Liver (tissue), 9 donors: ENCODE results near the gene CCNDBP1. TPM values are rescaled to one million over a fixed set of nuclear protein-coding genes. Genes with fewer than 3 reads are reported as not detected.
A peak's percentile ranks its signal among the peaks of the same experiment; 100 is the strongest.

Experiments
- DNase-seq: peaks from one replicate; pipeline ENCODE4 v3.0.0-alpha.2; 2017; ENCODE audit warnings: low spot score
- H3K27ac ChIP-seq, 2 donors: one replicate each; pipeline ENCODE4 v1.7.0; 2013; ENCODE audit warnings: inconsistent platforms in 2 of 2, low read length in 2 of 2, control low read depth in 1 of 2, low read depth in 1 of 2, mild to moderate bottlenecking in 1 of 2
- H3K27me3 ChIP-seq, 4 donors: one replicate each; pipeline versions ENCODE4 v1.6.1 to v1.7.0; 2013; ENCODE audit warnings: low read length in 3 of 4, inconsistent platforms in 1 of 4, mild to moderate bottlenecking in 1 of 4, moderate library complexity in 1 of 4; ENCODE audit not compliant: control insufficient read depth in 4 of 4, insufficient read depth in 4 of 4
- H3K36me3 ChIP-seq, 4 donors: one replicate each; pipeline versions ENCODE4 v1.6.1 to v1.7.0; 2013; ENCODE audit warnings: low read length in 3 of 4, mild to moderate bottlenecking in 3 of 4, low read depth in 1 of 4, moderate library complexity in 1 of 4; ENCODE audit not compliant: control insufficient read depth in 4 of 4, insufficient read depth in 3 of 4
- H3K4me1 ChIP-seq, 4 donors: one replicate each; pipeline versions ENCODE4 v1.6.1 to v1.7.0; 2013; ENCODE audit warnings: low read length in 3 of 4, mild to moderate bottlenecking in 3 of 4, moderate library complexity in 1 of 4; ENCODE audit not compliant: control insufficient read depth in 4 of 4, insufficient read depth in 4 of 4
- H3K4me3 ChIP-seq, 3 donors: one replicate each; pipeline versions ENCODE4 v1.6.1 to v1.7.0; 2013; ENCODE audit warnings: low read length in 3 of 3, control low read depth in 1 of 3, low read depth in 1 of 3, mild to moderate bottlenecking in 1 of 3
- H3K9ac ChIP-seq, 2 donors: one replicate each; pipeline ENCODE4 v1.7.0; 2013; ENCODE audit warnings: low read length in 2 of 2, mild to moderate bottlenecking in 2 of 2, moderate library complexity in 2 of 2, control low read depth in 1 of 2, low read depth in 1 of 2
- H3K9me3 ChIP-seq, 4 donors: one replicate each; pipeline versions ENCODE4 v1.6.1 to v1.7.0; 2013; ENCODE audit warnings: low read length in 3 of 4; ENCODE audit not compliant: control insufficient read depth in 4 of 4
- EGR1 ChIP-seq, 2 donors: IDR thresholded peaks; 2 replicates each; pipeline ENCODE4 v1.6.1; 2016 to 2018; ENCODE audit warnings: antibody characterized with exemption in 2 of 2, low read depth in 2 of 2
- FOXA1 ChIP-seq: IDR thresholded peaks from 2 replicates; pipeline ENCODE4 v1.6.1; 2016; ENCODE audit warnings: antibody characterized with exemption
- FOXA2 ChIP-seq: IDR thresholded peaks from 2 replicates; pipeline ENCODE4 v1.6.1; 2016; ENCODE audit warnings: antibody characterized with exemption
- HNF4A ChIP-seq, 2 donors: conservative IDR thresholded peaks; 2 replicates each; pipeline ENCODE4 v1.6.1; 2016; ENCODE audit warnings: antibody characterized with exemption in 2 of 2, mild to moderate bottlenecking in 2 of 2
- JUND ChIP-seq, 2 donors: IDR thresholded peaks; 2 replicates each; pipeline ENCODE4 v1.6.1; 2016; ENCODE audit warnings: antibody characterized with exemption in 2 of 2
- NR2F2 ChIP-seq: IDR thresholded peaks from 2 replicates; pipeline ENCODE4 v1.6.1; 2016; ENCODE audit warnings: antibody characterized with exemption
- RAD21 ChIP-seq, 2 donors: IDR thresholded peaks; 2 replicates each; pipeline ENCODE4 v1.6.1; 2016; ENCODE audit warnings: antibody characterized with exemption in 2 of 2, mild to moderate bottlenecking in 2 of 2
- RXRA ChIP-seq, 2 donors: IDR thresholded peaks; 2 replicates each; pipeline ENCODE4 v1.6.1; 2017 to 2018; ENCODE audit warnings: antibody characterized with exemption in 2 of 2, mild to moderate bottlenecking in 1 of 2
- SP1 ChIP-seq: IDR thresholded peaks from 2 replicates; pipeline ENCODE4 v1.6.1; 2018; ENCODE audit warnings: antibody characterized with exemption, mild to moderate bottlenecking
- TAF1 ChIP-seq: conservative IDR thresholded peaks from 2 replicates; pipeline ENCODE4 v1.6.1; 2016; ENCODE audit warnings: antibody characterized with exemption, mild to moderate bottlenecking
- YY1 ChIP-seq: IDR thresholded peaks from 2 replicates; pipeline ENCODE4 v1.6.1; 2016; ENCODE audit warnings: antibody characterized with exemption, mild to moderate bottlenecking
- WGBS: extraction: QIAGEN DNeasy Blood & Tissue Kit; methylation state at CpG from one replicate; pipeline ENCODE4 v1.1.7; 2013; 5-methylcytosine and 5-hydroxymethylcytosine counted together
- polyA plus RNA-seq, 2 donors: library from polyadenylated mRNA; stranded (reverse) in 1 of 2; unstranded in 1 of 2; fragments of 200-250 nt in 1 of 2; fragments of >200 nt in 1 of 2; fragmentation: Nextera tagmentation in 1 of 2; extraction: Ambion mirVana in 1 of 2; gene quantifications; one replicate each; pipeline versions ENCODE4 v1.2.1 to v1.2.3, GENCODE V29; 2013 to 2015
- total RNA-seq, 2 donors: library from RNA; depleted of rRNA; stranded (reverse); fragments of >200 nt; gene quantifications; one replicate each; pipeline ENCODE4 v1.2.3, GENCODE V29; 2014
- TF ChIP-seq, protein P1 (sequence below): IDR thresholded peaks from 2 replicates; pipeline ENCODE4 v1.6.1; 2016; ENCODE audit warnings: antibody characterized with exemption
- TF ChIP-seq, protein P2 (sequence below): IDR thresholded peaks from 2 replicates; pipeline ENCODE4 v1.6.1; 2016; ENCODE audit warnings: antibody characterized with exemption, mild to moderate bottlenecking
- TF ChIP-seq, protein P3 (sequence below): IDR thresholded peaks from 2 replicates; pipeline ENCODE4 v1.6.1; 2016; ENCODE audit warnings: antibody characterized with exemption
- TF ChIP-seq, protein P4 (sequence below): IDR thresholded peaks from 2 replicates; pipeline ENCODE4 v1.6.1; 2016; ENCODE audit warnings: antibody characterized with exemption
- TF ChIP-seq, protein P5 (sequence below): fragments of 150-350 bp; IDR thresholded peaks from 2 replicates; pipeline ENCODE4 v1.5.1; 2017; ENCODE audit warnings: improper control_type of control experiment, low read depth, low read length; ENCODE audit not compliant: missing input control
- donor health status: healthy.
- donor health status: healthy.
- donor health status: healthy.
- donor health status: healthy.
- donor health status: healthy.

The CCNDBP1 gene
- total and polyA plus RNA-seq, 4 donors: 21.4 to 160 (median 26.4) TPM

DNA sequence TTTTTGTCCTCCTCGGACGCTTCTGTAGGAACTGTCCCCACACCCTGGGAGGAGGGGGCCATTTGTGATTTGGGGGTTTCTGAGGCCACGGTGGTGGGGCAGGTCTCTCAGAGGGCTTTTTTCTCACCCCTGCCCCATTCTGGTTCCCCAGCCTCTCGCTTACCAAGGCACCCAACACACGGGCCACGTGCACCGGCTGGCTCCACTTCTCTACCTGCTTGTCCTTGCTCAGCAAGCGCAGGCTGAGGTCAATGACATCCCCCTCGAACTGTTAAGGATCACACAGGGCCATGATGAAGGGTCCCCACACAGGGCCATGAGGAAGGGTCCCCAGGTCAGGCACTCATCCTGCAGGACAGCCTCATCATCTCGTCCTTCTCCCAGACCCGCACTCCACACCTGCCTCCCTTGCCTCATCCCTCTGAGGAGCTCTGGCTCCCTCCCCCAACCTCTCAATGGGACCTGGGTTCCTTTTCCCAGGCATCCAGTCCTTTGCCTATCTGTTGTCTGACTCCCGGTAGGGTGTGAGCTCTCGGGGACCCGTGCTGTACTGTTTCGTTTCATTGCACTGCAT, 25.1 kb downstream of the CCNDBP1 start:
- Histone ChIP-seq H3K27ac (no peak overlapping the region), H3K4me1 (no peaks in the 10 kb centered on the region), H3K9me3 (no peaks in the 10 kb centered on the region), H3K9ac (no peak overlapping the region), H3K4me3 (no peak overlapping the region), H3K27me3 (peaks cover 0 to 3% (median 0%) of the 10 kb centered on the region in 4 donors), H3K36me3 (no peaks in the 10 kb centered on the region)
- DNase-seq: peak; percentile 33
- 82% methylated on average over 15 of the region's 15 CpGs for WGBS
- TF ChIP-seq, protein P1, sequence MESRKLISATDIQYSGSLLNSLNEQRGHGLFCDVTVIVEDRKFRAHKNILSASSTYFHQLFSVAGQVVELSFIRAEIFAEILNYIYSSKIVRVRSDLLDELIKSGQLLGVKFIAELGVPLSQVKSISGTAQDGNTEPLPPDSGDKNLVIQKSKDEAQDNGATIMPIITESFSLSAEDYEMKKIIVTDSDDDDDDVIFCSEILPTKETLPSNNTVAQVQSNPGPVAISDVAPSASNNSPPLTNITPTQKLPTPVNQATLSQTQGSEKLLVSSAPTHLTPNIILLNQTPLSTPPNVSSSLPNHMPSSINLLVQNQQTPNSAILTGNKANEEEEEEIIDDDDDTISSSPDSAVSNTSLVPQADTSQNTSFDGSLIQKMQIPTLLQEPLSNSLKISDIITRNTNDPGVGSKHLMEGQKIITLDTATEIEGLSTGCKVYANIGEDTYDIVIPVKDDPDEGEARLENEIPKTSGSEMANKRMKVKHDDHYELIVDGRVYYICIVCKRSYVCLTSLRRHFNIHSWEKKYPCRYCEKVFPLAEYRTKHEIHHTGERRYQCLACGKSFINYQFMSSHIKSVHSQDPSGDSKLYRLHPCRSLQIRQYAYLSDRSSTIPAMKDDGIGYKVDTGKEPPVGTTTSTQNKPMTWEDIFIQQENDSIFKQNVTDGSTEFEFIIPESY: no peak
- TF ChIP-seq FOXA1 (no peak), JUND (IDR thresholded peaks at IDR 0.05) (no peak), SP1 (no peak), TAF1 (no peak), NR2F2 (no peak), RAD21 (IDR thresholded peaks at IDR 0.05) (no peak), RXRA (IDR thresholded peaks at IDR 0.05) (no peak), EGR1 (IDR thresholded peaks at IDR 0.05; ENCODE audit: low read depth in 2 of 2) (no peak), HNF4A (conservative IDR thresholded peaks at IDR 0.05) (no peak), FOXA2 (no peak), YY1 (no peak)
- TF ChIP-seq, protein P2, sequence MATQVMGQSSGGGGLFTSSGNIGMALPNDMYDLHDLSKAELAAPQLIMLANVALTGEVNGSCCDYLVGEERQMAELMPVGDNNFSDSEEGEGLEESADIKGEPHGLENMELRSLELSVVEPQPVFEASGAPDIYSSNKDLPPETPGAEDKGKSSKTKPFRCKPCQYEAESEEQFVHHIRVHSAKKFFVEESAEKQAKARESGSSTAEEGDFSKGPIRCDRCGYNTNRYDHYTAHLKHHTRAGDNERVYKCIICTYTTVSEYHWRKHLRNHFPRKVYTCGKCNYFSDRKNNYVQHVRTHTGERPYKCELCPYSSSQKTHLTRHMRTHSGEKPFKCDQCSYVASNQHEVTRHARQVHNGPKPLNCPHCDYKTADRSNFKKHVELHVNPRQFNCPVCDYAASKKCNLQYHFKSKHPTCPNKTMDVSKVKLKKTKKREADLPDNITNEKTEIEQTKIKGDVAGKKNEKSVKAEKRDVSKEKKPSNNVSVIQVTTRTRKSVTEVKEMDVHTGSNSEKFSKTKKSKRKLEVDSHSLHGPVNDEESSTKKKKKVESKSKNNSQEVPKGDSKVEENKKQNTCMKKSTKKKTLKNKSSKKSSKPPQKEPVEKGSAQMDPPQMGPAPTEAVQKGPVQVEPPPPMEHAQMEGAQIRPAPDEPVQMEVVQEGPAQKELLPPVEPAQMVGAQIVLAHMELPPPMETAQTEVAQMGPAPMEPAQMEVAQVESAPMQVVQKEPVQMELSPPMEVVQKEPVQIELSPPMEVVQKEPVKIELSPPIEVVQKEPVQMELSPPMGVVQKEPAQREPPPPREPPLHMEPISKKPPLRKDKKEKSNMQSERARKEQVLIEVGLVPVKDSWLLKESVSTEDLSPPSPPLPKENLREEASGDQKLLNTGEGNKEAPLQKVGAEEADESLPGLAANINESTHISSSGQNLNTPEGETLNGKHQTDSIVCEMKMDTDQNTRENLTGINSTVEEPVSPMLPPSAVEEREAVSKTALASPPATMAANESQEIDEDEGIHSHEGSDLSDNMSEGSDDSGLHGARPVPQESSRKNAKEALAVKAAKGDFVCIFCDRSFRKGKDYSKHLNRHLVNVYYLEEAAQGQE: no peak
- TF ChIP-seq, protein P3, sequence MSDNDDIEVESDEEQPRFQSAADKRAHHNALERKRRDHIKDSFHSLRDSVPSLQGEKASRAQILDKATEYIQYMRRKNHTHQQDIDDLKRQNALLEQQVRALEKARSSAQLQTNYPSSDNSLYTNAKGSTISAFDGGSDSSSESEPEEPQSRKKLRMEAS: no peak
- TF ChIP-seq, protein P4, sequence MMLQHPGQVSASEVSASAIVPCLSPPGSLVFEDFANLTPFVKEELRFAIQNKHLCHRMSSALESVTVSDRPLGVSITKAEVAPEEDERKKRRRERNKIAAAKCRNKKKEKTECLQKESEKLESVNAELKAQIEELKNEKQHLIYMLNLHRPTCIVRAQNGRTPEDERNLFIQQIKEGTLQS: no peak
- TF ChIP-seq, protein P5, sequence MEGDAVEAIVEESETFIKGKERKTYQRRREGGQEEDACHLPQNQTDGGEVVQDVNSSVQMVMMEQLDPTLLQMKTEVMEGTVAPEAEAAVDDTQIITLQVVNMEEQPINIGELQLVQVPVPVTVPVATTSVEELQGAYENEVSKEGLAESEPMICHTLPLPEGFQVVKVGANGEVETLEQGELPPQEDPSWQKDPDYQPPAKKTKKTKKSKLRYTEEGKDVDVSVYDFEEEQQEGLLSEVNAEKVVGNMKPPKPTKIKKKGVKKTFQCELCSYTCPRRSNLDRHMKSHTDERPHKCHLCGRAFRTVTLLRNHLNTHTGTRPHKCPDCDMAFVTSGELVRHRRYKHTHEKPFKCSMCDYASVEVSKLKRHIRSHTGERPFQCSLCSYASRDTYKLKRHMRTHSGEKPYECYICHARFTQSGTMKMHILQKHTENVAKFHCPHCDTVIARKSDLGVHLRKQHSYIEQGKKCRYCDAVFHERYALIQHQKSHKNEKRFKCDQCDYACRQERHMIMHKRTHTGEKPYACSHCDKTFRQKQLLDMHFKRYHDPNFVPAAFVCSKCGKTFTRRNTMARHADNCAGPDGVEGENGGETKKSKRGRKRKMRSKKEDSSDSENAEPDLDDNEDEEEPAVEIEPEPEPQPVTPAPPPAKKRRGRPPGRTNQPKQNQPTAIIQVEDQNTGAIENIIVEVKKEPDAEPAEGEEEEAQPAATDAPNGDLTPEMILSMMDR: no peak

DNA sequence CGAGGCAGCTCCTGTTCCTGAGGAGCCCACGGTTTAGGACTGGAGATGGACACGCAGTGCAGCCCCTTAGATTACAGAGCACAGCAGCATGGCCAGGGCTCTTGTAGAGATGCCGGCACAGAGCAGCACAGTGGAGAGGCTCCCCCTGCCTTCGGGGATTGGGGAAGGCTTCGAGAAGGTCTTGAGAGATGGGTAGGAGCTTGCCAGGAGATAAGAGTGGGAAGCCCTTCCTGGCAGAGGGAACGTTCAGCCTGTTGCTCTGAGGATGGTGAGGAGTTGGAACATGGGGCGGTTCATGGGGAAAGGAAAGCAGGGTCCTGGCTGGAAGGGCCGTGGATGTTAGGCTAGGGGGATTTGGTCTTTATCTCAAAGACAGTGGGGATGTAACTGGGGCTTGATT, 25.6 kb downstream of the CCNDBP1 start:
- no peak for DNase-seq
- Histone ChIP-seq H3K27ac (no peak overlapping the region), H3K36me3 (no peaks in the 10 kb centered on the region), H3K4me1 (no peaks in the 10 kb centered on the region), H3K27me3 (peaks cover 0 to 3% (median 0%) of the 10 kb centered on the region in 4 donors), H3K9ac (no peak overlapping the region), H3K4me3 (no peak overlapping the region), H3K9me3 (no peaks in the 10 kb centered on the region)
- TF ChIP-seq RAD21 (IDR thresholded peaks at IDR 0.05) (no peak), FOXA2 (no peak)
- TF ChIP-seq, protein P5: no peak
- TF ChIP-seq, protein P3: no peak
- 73% methylated on average over 9 of the region's 9 CpGs for WGBS
